ENCODE measurements around the gene C5orf46.
"Not testable (repeated sequence)": the region's sequence is repeated elsewhere in the genome, so short reads cannot be mapped to it uniquely, and the experiment has no call there.

Gene C5orf46

DNA sequence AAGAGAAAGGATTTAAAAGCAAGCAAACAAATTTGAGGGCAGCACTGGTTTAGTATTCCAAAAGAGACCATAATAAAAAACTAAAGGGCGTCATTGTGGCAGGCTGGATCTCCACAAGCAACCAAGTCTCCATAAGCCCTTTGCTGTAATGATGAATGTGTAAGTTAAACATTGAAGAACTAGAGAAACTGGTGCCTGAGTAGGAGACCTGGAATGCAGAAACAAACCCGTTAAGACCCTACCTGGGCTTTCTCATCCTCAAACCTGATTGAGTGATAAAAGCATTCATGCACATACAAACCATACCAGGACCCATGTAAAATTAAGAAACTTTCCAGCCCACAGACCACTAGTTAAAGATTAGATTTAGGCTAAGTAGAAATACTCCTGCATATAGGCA, 29.7 kb downstream of the C5orf46 start:
- ATAC-seq: no peak
- H3K4me3 Mint-ChIP-seq: no peak overlapping the region
- no peaks in the 10 kb centered on the region for H3K27me3 Mint-ChIP-seq
- H3K27ac Mint-ChIP-seq: no peak overlapping the region
- no peaks in the 10 kb centered on the region for H3K36me3 Mint-ChIP-seq
- no peaks in the 10 kb centered on the region for H3K4me1 Mint-ChIP-seq
- H3K9me3 Mint-ChIP-seq: peaks cover 6% of the 10 kb centered on the region

DNA sequence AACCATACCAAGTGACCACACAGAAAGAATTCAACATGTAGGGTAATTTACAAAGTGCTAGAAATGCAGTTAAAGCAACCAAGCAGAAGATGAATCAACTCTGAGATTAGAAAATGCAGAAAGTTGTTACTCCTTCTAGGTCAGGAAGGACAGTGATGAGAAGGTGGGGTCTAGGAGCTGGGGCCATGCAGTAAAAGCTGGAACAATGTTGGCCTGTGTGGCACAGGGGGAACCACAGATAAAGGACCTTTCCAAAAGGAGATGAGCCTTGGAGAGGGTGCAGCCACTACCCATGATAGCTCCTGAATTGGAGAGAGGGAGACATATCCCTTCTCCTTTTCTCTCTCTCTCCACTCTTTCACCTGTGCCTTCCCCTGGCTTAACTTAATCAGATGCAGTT, 30.2 kb downstream of the C5orf46 start:
- no peak for ATAC-seq
- no peaks in the 10 kb centered on the region for H3K27me3 Mint-ChIP-seq
- H3K4me1 Mint-ChIP-seq: no peaks in the 10 kb centered on the region
- H3K36me3 Mint-ChIP-seq: no peaks in the 10 kb centered on the region
- H3K9me3 Mint-ChIP-seq: peaks cover 6% of the 10 kb centered on the region
- no peak overlapping the region for H3K27ac Mint-ChIP-seq
- no peak overlapping the region for H3K4me3 Mint-ChIP-seq

DNA sequence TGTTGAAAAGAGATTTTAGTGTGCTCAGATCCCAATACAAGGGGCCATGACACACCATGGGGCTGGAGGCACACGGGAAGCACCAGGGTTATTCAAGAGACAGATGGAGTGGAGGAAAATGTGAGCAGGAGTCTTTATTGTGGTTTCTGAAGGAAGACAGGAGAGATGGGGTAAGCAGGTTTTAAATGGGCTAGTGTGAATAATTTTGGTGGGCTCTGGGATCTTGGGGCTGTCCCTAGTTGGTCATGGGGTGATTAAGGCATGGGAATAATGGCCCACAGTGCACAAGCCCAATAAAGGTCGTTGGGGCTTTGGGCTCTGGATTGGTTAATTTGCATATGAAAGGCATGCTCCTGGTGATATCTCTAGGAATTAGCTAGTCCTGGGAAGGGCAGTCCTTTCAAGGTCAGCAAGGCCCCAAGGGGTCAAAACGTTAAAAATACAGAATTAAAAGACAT, 31.4 kb downstream of the C5orf46 start:
- Mint-ChIP-seq H3K36me3 (no peaks in the 10 kb centered on the region), H3K4me3 (no peak overlapping the region), H3K9me3 (peaks cover 3% of the 10 kb centered on the region), H3K27me3 (no peaks in the 10 kb centered on the region), H3K27ac (no peak overlapping the region), H3K4me1 (no peaks in the 10 kb centered on the region)
- no peak for ATAC-seq

DNA sequence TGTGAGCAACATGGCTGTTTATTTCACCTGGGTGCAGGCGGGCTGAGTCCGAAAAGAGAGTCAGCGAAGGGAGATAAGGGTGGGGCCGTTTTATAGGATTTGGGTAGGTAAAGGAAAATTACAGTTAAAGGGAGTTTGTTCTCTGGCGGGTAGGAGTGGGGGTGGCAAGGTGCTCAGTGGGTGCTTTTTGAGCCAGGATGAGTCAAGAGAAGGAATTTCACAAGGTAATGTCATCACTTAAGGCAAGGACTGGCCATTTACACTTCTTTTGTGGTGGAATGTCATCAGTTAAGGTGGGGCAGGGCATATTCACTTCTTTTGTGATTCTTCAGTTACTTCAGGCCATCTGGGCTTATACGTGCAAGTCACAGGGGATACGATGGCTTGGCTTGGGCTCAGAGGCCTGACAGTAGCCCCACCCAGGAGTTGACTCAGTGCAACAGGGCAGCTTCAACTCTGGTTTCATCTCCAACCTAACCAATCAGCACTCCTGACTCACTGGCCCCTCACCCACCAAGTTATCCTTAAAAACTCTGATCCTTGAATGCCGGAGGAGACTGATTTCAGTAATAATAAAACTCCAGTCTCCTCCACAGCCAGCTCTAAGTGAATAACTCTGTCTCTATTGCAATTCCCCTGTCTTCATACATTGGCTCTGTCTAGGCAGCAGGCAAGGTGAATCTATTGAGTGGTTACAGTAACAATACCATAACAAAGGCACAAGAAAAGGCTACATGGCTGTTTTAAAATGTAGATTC, 32.0 kb downstream of the C5orf46 start:
- not testable (repeated sequence) for H3K36me3 Mint-ChIP-seq, H3K4me3 Mint-ChIP-seq, H3K27ac Mint-ChIP-seq

DNA sequence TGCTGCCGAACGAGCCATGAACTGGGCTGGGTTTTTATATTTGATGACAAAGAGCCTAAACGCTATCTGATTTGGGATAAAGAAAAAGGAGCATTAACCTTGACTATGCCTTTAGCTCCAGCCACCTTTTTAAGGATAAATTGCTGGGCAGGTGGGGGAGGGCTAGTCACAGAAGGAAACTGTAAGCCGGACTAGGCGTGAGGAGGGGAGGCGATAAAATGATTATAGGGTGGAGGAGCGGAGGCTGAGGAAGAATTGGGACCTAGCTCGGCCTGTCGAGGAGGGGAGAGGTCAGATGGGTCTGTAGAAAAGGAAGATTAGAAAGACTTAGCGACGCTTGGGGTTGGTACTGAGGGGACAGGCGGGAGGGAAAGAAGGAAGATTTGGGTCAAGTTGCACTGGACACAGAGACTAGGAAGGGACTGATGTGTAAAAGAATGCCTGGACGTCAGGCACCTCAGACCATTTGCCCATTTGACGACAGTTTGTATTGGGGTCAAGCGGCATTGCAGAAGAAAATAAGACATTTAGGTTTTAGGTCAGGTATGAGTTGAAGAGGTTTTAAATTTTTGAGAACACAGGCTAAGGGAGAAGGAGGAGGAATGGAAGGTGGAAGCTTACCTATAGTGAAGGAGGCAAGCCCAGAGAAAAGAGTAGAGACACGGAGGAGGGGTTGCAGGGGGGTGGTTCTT, 33.4 kb downstream of the C5orf46 start:
- H3K9me3 Mint-ChIP-seq, H3K36me3 Mint-ChIP-seq, H3K4me3 Mint-ChIP-seq, ATAC-seq, H3K4me1 Mint-ChIP-seq, H3K27ac Mint-ChIP-seq, H3K27me3 Mint-ChIP-seq: not testable (repeated sequence)

More for the DNA sequence above, 32.0 kb downstream of the C5orf46 start:
- not testable (repeated sequence) for H3K9me3 Mint-ChIP-seq, ATAC-seq, H3K27me3 Mint-ChIP-seq, H3K4me1 Mint-ChIP-seq

DNA sequence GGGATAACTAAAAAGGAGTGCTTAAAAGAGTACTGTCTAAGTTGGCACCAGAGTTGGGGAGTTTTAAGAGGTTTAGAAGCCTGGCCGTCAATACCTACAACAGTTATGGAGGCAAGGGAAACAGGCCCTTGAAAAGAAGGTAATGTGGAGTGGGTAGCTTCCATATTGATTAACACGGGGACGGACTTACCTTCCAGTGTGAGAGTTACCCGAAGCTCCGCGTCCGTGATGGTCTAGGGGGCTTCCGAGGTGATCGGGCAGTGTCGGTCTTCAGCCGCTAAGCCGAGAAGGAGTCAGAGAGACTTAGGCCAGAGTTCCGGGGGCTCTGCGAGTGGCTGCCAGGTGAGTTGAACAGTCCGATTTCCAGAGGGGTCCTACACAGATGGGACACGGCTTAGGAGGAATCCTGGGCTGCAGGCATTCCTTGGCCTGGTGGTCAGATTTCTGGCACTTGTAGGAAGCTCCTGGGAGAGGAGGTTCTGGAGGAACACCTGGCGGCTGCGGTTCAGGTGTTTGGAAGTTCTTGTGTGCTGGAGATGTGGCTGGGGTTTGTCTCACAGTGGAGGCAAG, 34.3 kb downstream of the C5orf46 start:
- H3K9me3 Mint-ChIP-seq, H3K27ac Mint-ChIP-seq, H3K27me3 Mint-ChIP-seq, H3K4me3 Mint-ChIP-seq, ATAC-seq, H3K4me1 Mint-ChIP-seq, H3K36me3 Mint-ChIP-seq: not testable (repeated sequence)

DNA sequence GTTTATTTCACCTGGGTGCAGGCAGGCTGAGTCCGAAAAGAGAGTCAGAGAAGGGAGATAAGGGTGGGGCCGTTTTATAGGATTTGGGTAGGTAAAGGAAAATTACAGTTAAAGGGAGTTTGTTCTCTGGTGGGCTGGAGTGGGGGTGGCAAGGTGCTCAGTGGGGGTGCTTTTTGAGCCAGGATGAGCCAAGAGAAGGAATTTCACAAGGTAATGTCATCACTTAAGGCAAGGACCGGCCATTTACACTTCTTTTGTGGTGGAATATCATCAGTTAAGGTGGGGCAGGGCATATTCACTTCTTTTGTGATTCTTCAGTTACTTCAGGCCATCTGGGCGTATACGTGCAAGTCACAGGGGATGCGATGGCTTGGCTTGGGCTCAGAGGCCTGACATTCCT, 36.4 kb downstream of the C5orf46 start:
- not testable (repeated sequence) for ATAC-seq, H3K27ac Mint-ChIP-seq, H3K9me3 Mint-ChIP-seq, H3K27me3 Mint-ChIP-seq, H3K4me1 Mint-ChIP-seq, H3K36me3 Mint-ChIP-seq, H3K4me3 Mint-ChIP-seq

DNA sequence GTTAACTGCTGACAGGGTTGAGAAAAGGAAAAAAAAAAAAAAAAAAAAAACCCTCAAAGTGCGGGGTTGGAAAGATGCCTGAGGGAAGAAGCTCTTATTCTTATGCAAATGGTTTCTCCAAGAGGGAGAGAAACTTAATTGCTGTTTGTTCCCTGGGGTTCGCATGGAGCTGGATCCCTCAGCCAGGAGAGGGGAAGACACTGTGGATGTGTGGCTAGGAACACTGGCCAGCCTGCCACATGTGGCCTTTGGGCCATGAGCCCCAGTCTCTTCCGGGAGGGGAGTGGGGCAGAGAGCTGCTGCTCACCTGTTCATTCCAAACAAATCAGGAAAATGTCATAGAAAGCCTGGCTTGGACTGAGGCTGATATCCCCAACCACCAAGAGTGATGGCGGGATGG, 37.2 kb downstream of the C5orf46 start:
- peaks cover 3% of the 10 kb centered on the region for H3K9me3 Mint-ChIP-seq

DNA sequence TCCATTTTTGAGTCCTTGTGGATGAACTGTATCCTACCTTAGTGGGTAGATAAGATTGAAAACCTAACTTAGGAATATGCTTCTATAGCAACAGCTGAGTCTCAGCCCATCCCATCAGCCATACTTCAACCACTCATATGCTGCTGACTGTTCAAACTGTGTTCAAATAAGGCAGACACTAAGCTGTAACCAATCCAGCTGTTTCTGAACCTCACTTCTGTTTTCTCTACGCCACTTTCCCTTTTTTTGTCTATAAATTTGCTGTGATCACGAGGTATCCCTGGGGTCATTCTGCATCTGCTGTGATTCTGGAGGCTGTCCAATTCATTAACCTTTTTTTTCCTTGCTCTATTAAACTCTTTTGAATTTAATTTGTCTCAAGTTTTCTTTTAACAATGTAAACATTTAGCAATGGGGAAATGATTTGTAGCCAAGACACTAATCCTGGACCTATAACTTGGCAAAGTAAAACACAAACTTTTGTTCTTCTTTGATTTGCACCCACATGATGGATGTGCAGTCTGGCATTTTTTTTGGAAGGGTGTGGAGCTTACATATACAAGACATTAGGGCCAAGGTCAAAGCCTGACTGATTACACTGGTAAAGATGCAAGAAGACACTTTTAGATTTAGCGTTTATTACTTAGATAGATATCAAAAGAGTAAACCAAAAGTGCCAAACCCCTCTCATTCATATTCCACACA, 42.7 kb downstream of the C5orf46 start:
- no peak for ATAC-seq
- no peaks in the 10 kb centered on the region for H3K27me3 Mint-ChIP-seq
- no peaks in the 10 kb centered on the region for H3K36me3 Mint-ChIP-seq
- H3K4me3 Mint-ChIP-seq: no peak overlapping the region
- no peaks in the 10 kb centered on the region for H3K4me1 Mint-ChIP-seq
- no peak overlapping the region for H3K27ac Mint-ChIP-seq
- no peaks in the 10 kb centered on the region for H3K9me3 Mint-ChIP-seq

More for the DNA sequence above, 37.2 kb downstream of the C5orf46 start:
- no peak for ATAC-seq
- H3K27ac Mint-ChIP-seq: no peak overlapping the region
- no peak overlapping the region for H3K4me3 Mint-ChIP-seq
- no peaks in the 10 kb centered on the region for H3K4me1 Mint-ChIP-seq
- H3K27me3 Mint-ChIP-seq: no peaks in the 10 kb centered on the region
- H3K36me3 Mint-ChIP-seq: no peaks in the 10 kb centered on the region

DNA sequence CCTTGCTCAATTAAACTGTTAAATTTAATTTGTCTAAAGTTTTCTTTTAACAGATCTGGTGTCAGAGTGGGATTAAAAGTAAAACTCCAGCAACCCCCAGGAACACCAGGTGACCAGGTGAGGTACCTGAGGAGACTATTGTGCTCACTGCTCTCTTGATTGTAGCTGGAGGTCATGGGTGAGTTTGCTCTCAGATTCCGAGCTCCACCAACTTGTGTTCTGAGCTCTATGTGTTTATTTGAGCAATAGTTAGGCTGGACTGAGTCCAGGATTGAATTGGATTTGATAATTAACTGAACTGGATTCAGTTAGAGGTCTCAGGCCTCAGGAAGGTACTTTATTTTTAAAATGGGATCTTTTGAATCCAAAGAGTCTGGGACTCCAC, 45.7 kb downstream of the C5orf46 start:
- no peaks in the 10 kb centered on the region for H3K36me3 Mint-ChIP-seq

DNA sequence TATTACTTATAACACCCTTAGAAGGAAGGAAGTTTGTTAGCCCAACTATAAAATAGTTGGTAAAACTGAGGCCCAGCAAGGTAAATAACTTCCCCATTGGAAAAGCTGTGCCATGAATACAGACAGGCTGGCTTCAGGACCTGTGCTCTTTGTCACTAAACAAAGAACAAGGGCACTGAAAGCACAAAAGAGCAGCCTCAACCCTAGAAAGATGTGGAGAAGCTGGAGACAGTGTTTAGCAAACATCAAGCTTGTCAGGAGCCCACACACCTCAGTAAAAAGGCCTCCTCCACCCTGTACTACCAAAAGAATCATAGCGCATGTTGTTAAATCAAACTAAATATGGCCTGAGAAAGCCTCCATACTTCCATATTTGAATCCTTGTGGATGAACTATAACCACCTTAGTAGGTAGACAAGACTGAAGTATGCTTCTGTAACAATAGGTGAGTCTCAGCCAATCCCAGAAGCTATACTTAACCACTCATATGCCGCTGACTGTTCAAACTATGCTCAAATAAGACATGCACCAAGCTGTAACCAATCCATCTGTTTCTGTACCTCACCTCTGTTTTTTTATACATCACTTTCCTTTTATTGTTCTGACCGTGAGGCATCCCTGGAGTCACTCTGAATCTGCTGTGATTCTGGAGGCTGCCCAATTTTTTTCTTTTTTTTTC, 46.2 kb downstream of the C5orf46 start:
- Mint-ChIP-seq H3K27me3 (no peaks in the 10 kb centered on the region), H3K4me3 (no peak overlapping the region), H3K36me3 (no peaks in the 10 kb centered on the region), H3K4me1 (no peaks in the 10 kb centered on the region), H3K9me3 (no peaks in the 10 kb centered on the region), H3K27ac (no peak overlapping the region)
- no peak for ATAC-seq

More for the DNA sequence above, 45.7 kb downstream of the C5orf46 start:
- H3K4me1 Mint-ChIP-seq: no peaks in the 10 kb centered on the region
- no peaks in the 10 kb centered on the region for H3K27me3 Mint-ChIP-seq
- no peaks in the 10 kb centered on the region for H3K9me3 Mint-ChIP-seq
- ATAC-seq: no peak
- no peak overlapping the region for H3K27ac Mint-ChIP-seq
- no peak overlapping the region for H3K4me3 Mint-ChIP-seq

DNA sequence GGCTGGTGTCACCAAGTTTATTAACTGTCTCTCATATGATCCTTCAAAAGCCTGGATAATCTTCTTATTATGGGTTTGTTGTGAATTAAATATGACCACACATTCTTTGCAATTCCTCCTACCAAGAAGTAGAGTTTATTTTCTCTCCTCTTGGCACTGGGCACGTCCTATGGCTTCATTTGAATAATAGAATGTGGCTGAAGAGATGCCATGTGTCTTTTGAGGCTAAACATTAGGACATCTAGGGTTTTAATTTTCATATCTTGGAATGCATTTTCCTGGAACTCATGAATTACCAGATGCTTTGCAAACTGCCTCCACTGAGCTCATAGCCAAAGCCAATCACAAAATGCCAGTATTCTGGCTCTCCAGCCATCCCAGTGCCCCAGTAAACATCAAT, 47.8 kb downstream of the C5orf46 start:
- no peak for ATAC-seq
- Mint-ChIP-seq H3K36me3 (no peaks in the 10 kb centered on the region), H3K27ac (no peak overlapping the region), H3K9me3 (no peaks in the 10 kb centered on the region), H3K4me3 (no peak overlapping the region), H3K4me1 (no peaks in the 10 kb centered on the region), H3K27me3 (no peaks in the 10 kb centered on the region)

DNA sequence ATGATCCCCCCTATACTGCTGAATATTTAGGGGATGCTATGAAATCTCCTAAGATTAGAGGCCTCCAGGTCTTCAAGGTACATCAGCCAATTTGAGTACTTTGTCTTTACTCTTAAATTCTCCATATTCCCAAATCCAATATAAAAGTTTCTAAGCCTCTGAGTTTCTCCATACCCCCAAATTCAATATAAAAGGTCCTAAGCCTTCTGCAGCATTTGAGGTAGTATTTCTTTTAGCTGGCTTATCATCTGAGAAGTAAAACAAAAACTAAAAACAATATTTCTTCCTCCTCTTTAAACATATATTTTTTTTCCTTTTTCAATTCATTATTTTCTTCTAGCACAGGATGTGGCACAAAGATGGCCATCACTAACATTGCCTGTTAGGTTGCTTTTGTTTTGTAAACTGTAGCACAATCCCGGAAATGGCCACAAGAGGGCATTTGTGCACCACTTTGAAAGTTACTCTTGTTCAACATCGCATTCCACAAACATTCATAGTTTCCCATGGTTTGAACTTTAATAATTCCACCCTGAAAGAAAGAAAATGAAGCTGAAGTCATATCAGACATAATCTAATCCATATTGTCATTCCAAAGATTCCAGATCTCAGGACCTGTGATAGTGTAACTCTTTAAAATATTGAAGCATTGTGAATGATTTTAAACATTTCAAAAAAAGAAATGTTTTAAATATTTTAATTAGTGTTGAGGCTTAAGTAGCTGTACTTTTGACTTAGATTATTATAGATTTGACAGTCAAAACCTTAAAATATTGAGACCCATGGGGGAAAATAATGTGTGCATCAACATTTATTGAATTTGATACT, 48.8 kb downstream of the C5orf46 start:
- Mint-ChIP-seq H3K27me3 (no peaks in the 10 kb centered on the region), H3K4me1 (no peaks in the 10 kb centered on the region), H3K4me3 (no peak overlapping the region), H3K27ac (no peak overlapping the region), H3K36me3 (no peaks in the 10 kb centered on the region), H3K9me3 (no peaks in the 10 kb centered on the region)
- ATAC-seq: no peak

DNA sequence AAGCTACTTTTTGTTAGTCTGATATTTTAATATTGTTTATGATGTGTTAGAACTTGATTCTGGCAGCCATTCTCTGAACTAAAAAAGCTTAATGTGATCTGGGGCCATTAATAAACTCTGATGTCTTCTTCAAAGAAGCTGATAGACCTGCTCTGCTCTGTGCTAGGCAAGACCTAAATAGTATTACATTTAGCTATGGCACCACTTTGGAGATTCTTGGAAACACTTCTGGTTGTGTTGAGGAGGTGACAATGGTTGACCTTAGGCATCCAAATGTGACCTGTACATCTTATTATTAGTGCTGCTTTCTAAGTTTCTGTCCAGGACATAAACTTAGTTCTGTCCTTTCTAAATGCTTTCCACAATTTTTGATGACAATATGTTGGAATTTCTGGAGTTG, 49.5 kb downstream of the C5orf46 start:
- Mint-ChIP-seq H3K36me3 (no peaks in the 10 kb centered on the region), H3K9me3 (no peaks in the 10 kb centered on the region), H3K27me3 (no peaks in the 10 kb centered on the region), H3K27ac (no peak overlapping the region), H3K4me1 (no peaks in the 10 kb centered on the region), H3K4me3 (no peak overlapping the region)
- no peak for ATAC-seq
